ENCODE measurements around the gene CD46. TPM values are rescaled to one million over a fixed set of nuclear protein-coding genes. Genes with fewer than 3 reads are reported as not detected.
A peak's percentile ranks its signal among the peaks of the same experiment; 100 is the strongest.

The CD46 gene
- total RNA-seq, 1 experiment from 2014 or later, result 100 TPM

GRCh38 chr1:207789386-207789785 is 37.5 kb downstream of the CD46 start:
- Histone ChIP-seq H3K9ac (ENCODE audit: low read length) (no peak overlapping the region), H3K4me1 (ENCODE audit: control insufficient read depth in 1 of 2, insufficient read depth in 2 of 2, low read length in 2 of 2) (peaks cover 0 to 6% of the 10 kb centered on the region in 2 experiments; a peak in 1 of 4 replicates), H3K27ac (ENCODE audit: low read depth, low read length) (peak overlapping the region; percentile 12; the same call in 1 of the 2 replicates), H2AFZ (ENCODE audit: low read depth, low read length, poor library complexity, severe bottlenecking) (no peak overlapping the region), H3K9me3 (ENCODE audit: control insufficient read depth in 1 of 2, insufficient read depth in 1 of 2, low read depth in 1 of 2, low read length in 2 of 2) (no peaks in the 10 kb centered on the region), H3K4me2 (ENCODE audit: low read length) (no peak overlapping the region), H3K79me2 (ENCODE audit: insufficient read depth, low read length) (no peaks in the 10 kb centered on the region), H4K20me1 (ENCODE audit: insufficient read depth) (no peaks in the 10 kb centered on the region), H3K9me2 (ENCODE audit: insufficient read depth) (no peaks in the 10 kb centered on the region), H3K4me3 (replicated peaks in 1 of 2; ENCODE audit: low read depth in 1 of 2, low read length in 2 of 2) (no peak overlapping the region), H3K27me3 (ENCODE audit: insufficient read depth, low read length) (no peaks in the 10 kb centered on the region), H3K36me3 (ENCODE audit: control insufficient read depth in 1 of 2, insufficient read depth in 2 of 2, low read length in 2 of 2) (peaks cover 9 to 25% of the 10 kb centered on the region in 2 experiments; a peak in 2 of 4 replicates)
- RAD21 ChIA-PET (ENCODE audit: low non-redundant PET in 1 of 2, low total read pairs in 2 of 2, uncharacterized antibody in 2 of 2, unreplicated experiment in 2 of 2), result no interaction called here
- POLR2A ChIA-PET, result no interaction called here
- TF ChIP-seq ZNF274 (IDR thresholded peaks at IDR 0.05; ENCODE audit: low read depth, low read length) (no peak), FOSL1 (IDR thresholded peaks at IDR 0.05; ENCODE audit: low read depth) (no peak), SIN3A (IDR thresholded peaks at IDR 0.05; ENCODE audit: low read depth) (no peak), POLR2AphosphoS5 (IDR thresholded peaks at IDR 0.05; ENCODE audit: low read depth, low read length) (no peak), POLR2A (IDR thresholded peaks at IDR 0.05; ENCODE audit: borderline replicate concordance, extremely low read depth, insufficient read depth, insufficient read length) (no peak), JUND (IDR thresholded peaks at IDR 0.05) (no peak), MAX (IDR thresholded peaks at IDR 0.05) (no peak), EZH2 (IDR thresholded peaks at IDR 0.05) (no peak), EGR1 (IDR thresholded peaks at IDR 0.05; ENCODE audit: low read depth) (no peak), SRF (IDR thresholded peaks at IDR 0.05; ENCODE audit: low read depth) (no peak), ZBTB33 (IDR thresholded peaks at IDR 0.05; ENCODE audit: extremely low read depth, insufficient replicate concordance, low read length) (no peak), REST (IDR thresholded peaks at IDR 0.05; ENCODE audit: low read depth) (no peak), ZFX (IDR thresholded peaks at IDR 0.05) (no peak), SP1 (IDR thresholded peaks at IDR 0.05; ENCODE audit: low read depth) (no peak)
- no TSS peak for BruUV-seq (replicated peaks)
- DNase-seq (ENCODE audit: low read depth, low spot score), result no peak
- intact Hi-C loops (cut with micrococcal nuclease), result no loop called here
- CTCF ChIA-PET, result no interaction called here
- ATAC-seq, result no peak

All from HCT116 (cell line).